Measurements from ENCODE around the gene ATOH8. TPM values are rescaled to one million over a fixed set of nuclear protein-coding genes. Genes with fewer than 3 reads are reported as not detected.

ATOH8 gene
- total and polyA plus RNA-seq, 10 of the 15 experiments (the other 5 are each of a cell fraction or from before 2014, with no cell fraction given) = 0.03 to 0.60 TPM; not detected in 8

DNA sequence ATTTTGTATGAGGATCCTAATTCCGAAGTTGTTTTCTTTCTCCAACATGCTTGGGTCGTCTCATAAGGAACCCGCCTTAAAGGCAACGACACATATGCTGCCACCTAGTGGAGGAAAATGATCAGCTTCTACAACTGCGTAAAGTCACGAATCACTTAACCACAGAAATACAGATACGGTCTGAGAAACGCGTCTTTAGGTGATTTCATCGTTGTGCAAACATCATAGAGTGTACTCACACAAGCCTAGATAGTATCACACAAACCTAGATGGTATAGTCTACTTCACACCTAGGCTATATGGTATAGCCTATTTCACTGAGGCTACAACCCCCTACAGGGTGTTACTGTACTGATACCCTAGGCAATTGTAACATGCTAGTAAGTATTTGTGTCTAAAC lies 46.5 kb upstream of the ATOH8 start (continued):
- TF ChIP-seq RAD51 (IDR thresholded peaks at IDR 0.05) (no peak), NBN (IDR thresholded peaks at IDR 0.05) (peak; percentile 78), BHLHE40 (IDR thresholded peaks at IDR 0.05; ENCODE audit: borderline replicate concordance in 1 of 2, low read depth in 2 of 2, low read length in 1 of 2) (peak; percentile 56 to 77; a peak in 3 of 4 replicates), SMARCA5 (IDR thresholded peaks at IDR 0.05) (peak; percentile 63; the same call in 1 of the 2 replicates), RFX5 (IDR thresholded peaks at IDR 0.05; ENCODE audit: low read depth, low read length) (0 out of 2 replicates have a peak, but pooled peaks have one; percentile 31), IKZF1 (conservative IDR thresholded peaks at IDR 0.05) (0 out of 2 replicates have a peak, but pooled peaks have one; percentile 40), BRCA1 (IDR thresholded peaks at IDR 0.05; ENCODE audit: low read depth, low read length) (no peak), MTA3 (IDR thresholded peaks at IDR 0.05; ENCODE audit: borderline replicate concordance, low read length) (no peak), MXI1 (IDR thresholded peaks at IDR 0.05; ENCODE audit: low read depth, low read length) (peak; percentile 50; the same call in 1 of the 2 replicates), IKZF2 (IDR thresholded peaks at IDR 0.05) (peak; percentile 33 to 37; a peak in 2 of 4 replicates), ZNF217 (IDR thresholded peaks at IDR 0.05) (no peak), MYC (IDR thresholded peaks at IDR 0.05; ENCODE audit: insufficient read depth, insufficient read length, insufficient replicate concordance, low read length, severe bottlenecking) (no peak), GATAD2B (conservative IDR thresholded peaks at IDR 0.05; ENCODE audit: low read depth) (0 out of 2 replicates have a peak, but pooled peaks have one; percentile 14)
- TF ChIP-seq, protein P1, sequence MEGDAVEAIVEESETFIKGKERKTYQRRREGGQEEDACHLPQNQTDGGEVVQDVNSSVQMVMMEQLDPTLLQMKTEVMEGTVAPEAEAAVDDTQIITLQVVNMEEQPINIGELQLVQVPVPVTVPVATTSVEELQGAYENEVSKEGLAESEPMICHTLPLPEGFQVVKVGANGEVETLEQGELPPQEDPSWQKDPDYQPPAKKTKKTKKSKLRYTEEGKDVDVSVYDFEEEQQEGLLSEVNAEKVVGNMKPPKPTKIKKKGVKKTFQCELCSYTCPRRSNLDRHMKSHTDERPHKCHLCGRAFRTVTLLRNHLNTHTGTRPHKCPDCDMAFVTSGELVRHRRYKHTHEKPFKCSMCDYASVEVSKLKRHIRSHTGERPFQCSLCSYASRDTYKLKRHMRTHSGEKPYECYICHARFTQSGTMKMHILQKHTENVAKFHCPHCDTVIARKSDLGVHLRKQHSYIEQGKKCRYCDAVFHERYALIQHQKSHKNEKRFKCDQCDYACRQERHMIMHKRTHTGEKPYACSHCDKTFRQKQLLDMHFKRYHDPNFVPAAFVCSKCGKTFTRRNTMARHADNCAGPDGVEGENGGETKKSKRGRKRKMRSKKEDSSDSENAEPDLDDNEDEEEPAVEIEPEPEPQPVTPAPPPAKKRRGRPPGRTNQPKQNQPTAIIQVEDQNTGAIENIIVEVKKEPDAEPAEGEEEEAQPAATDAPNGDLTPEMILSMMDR (IDR thresholded peaks at IDR 0.05 in 2 of 3, conservative IDR thresholded peaks at IDR 0.05 in 1 of 3; ENCODE audit: control insufficient read depth in 2 of 3, extremely low read depth in 1 of 3, insufficient read depth in 1 of 3, low read depth in 3 of 3, low read length in 3 of 3) = peak; percentile 74 to 83 (median 82)
- TF ChIP-seq, protein P2, sequence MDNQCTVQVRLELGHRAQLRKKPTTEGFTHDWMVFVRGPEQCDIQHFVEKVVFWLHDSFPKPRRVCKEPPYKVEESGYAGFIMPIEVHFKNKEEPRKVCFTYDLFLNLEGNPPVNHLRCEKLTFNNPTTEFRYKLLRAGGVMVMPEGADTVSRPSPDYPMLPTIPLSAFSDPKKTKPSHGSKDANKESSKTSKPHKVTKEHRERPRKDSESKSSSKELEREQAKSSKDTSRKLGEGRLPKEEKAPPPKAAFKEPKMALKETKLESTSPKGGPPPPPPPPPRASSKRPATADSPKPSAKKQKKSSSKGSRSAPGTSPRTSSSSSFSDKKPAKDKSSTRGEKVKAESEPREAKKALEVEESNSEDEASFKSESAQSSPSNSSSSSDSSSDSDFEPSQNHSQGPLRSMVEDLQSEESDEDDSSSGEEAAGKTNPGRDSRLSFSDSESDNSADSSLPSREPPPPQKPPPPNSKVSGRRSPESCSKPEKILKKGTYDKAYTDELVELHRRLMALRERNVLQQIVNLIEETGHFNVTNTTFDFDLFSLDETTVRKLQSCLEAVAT (IDR thresholded peaks at IDR 0.05) = no peak
- TF ChIP-seq, protein P3, sequence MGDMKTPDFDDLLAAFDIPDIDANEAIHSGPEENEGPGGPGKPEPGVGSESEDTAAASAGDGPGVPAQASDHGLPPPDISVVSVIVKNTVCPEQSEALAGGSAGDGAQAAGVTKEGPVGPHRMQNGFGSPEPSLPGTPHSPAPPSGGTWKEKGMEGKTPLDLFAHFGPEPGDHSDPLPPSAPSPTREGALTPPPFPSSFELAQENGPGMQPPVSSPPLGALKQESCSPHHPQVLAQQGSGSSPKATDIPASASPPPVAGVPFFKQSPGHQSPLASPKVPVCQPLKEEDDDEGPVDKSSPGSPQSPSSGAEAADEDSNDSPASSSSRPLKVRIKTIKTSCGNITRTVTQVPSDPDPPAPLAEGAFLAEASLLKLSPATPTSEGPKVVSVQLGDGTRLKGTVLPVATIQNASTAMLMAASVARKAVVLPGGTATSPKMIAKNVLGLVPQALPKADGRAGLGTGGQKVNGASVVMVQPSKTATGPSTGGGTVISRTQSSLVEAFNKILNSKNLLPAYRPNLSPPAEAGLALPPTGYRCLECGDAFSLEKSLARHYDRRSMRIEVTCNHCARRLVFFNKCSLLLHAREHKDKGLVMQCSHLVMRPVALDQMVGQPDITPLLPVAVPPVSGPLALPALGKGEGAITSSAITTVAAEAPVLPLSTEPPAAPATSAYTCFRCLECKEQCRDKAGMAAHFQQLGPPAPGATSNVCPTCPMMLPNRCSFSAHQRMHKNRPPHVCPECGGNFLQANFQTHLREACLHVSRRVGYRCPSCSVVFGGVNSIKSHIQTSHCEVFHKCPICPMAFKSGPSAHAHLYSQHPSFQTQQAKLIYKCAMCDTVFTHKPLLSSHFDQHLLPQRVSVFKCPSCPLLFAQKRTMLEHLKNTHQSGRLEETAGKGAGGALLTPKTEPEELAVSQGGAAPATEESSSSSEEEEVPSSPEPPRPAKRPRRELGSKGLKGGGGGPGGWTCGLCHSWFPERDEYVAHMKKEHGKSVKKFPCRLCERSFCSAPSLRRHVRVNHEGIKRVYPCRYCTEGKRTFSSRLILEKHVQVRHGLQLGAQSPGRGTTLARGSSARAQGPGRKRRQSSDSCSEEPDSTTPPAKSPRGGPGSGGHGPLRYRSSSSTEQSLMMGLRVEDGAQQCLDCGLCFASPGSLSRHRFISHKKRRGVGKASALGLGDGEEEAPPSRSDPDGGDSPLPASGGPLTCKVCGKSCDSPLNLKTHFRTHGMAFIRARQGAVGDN (IDR thresholded peaks at IDR 0.05) = 0 out of 2 replicates have a peak, but pooled peaks have one; percentile 18
- TF ChIP-seq, protein P4, sequence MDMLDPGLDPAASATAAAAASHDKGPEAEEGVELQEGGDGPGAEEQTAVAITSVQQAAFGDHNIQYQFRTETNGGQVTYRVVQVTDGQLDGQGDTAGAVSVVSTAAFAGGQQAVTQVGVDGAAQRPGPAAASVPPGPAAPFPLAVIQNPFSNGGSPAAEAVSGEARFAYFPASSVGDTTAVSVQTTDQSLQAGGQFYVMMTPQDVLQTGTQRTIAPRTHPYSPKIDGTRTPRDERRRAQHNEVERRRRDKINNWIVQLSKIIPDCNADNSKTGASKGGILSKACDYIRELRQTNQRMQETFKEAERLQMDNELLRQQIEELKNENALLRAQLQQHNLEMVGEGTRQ (IDR thresholded peaks at IDR 0.05; ENCODE audit: borderline replicate concordance, low read depth, low read length) = no peak
- TF ChIP-seq, protein P5, sequence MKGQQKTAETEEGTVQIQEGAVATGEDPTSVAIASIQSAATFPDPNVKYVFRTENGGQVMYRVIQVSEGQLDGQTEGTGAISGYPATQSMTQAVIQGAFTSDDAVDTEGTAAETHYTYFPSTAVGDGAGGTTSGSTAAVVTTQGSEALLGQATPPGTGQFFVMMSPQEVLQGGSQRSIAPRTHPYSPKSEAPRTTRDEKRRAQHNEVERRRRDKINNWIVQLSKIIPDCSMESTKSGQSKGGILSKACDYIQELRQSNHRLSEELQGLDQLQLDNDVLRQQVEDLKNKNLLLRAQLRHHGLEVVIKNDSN (IDR thresholded peaks at IDR 0.05; ENCODE audit: borderline replicate concordance, extremely low read length, insufficient read depth, low read depth, low read length) = no peak
